DMS79 treated with DMSO at 0.1 percent for 48 hours (cell line): Measurements from ENCODE around the gene COL20A1.
"Not testable (repeated sequence)": the region's sequence is repeated elsewhere in the genome, so short reads cannot be mapped to it uniquely, and the experiment has no call there.

Experiments used
- DNase-seq: peaks from one replicate; lab custom pipeline; 2025; lab: John Stamatoyannopoulos, UW

Gene COL20A1

GRCh38 chr20:63292904-63293303 is at the start of gene COL20A1:
Gene COL20A1 (plus strand): TSS chr20:63293186. CDS start chr20:63295108, 1,922 bp downstream.
- DNase-seq = no peak

GRCh38 chr20:63243604-63244247 is 49.3 kb upstream of the COL20A1 start:
- no peak for DNase-seq

GRCh38 chr20:63244468-63244867 is 48.5 kb upstream of the COL20A1 start:
- no peak for DNase-seq

GRCh38 chr20:63246490-63247288 is 46.3 kb upstream of the COL20A1 start:
- DNase-seq = peak; percentile 22

GRCh38 chr20:63247671-63248228 is 45.2 kb upstream of the COL20A1 start:
- no peak for DNase-seq

GRCh38 chr20:63248835-63249591 is 44.0 kb upstream of the COL20A1 start:
- no peak for DNase-seq

- DNase-seq = no peak
Observed at GRCh38 chr20:63249891-63250290, 43.1 kb upstream of the COL20A1 start.

- DNase-seq = not testable (repeated sequence)
Observed at GRCh38 chr20:63251350-63251749, 41.6 kb upstream of the COL20A1 start.

- DNase-seq = no peak
Observed at GRCh38 chr20:63252284-63252711, 40.7 kb upstream of the COL20A1 start.

- no peak for DNase-seq
Observed at GRCh38 chr20:63253065-63253437, 39.9 kb upstream of the COL20A1 start.

GRCh38 chr20:63253438-63254231 is 39.4 kb upstream of the COL20A1 start:
- DNase-seq = no peak

GRCh38 chr20:63254232-63254605 is 38.8 kb upstream of the COL20A1 start, which contains the start of gene NKAIN4:
Gene NKAIN4 (minus strand): TSS chr20:63254463. CDS start chr20:63254450, 13 bp downstream.
- DNase-seq = no peak

- no peak for DNase-seq
Observed at GRCh38 chr20:63254606-63255384, 38.2 kb upstream of the COL20A1 start.

GRCh38 chr20:63255931-63256704 is 36.9 kb upstream of the COL20A1 start:
- peak; percentile 47 for DNase-seq

- DNase-seq = no peak
Observed at GRCh38 chr20:63256954-63257353, 36.0 kb upstream of the COL20A1 start.

GRCh38 chr20:63257629-63258028 is 35.4 kb upstream of the COL20A1 start:
- no peak for DNase-seq

- no peak for DNase-seq
Observed at GRCh38 chr20:63258781-63259180, 34.2 kb upstream of the COL20A1 start.

GRCh38 chr20:63259734-63260460 is 33.1 kb upstream of the COL20A1 start:
- DNase-seq = no peak

- no peak for DNase-seq
Observed at GRCh38 chr20:63260521-63260920, 32.5 kb upstream of the COL20A1 start.
